GM12873 (cell line): ENCODE results near the gene CCSER2.

Experiments
- TF ChIP-seq, protein P1 (sequence below): IDR thresholded peaks from 2 replicates; pipeline ENCODE4 v1.5.1; 2012; ENCODE audit warnings: low read depth, mild to moderate bottlenecking, moderate library complexity, low read length, control low read depth; ENCODE audit not compliant: insufficient read depth; ENCODE audit errors: missing control alignments

The CCSER2 gene

DNA sequence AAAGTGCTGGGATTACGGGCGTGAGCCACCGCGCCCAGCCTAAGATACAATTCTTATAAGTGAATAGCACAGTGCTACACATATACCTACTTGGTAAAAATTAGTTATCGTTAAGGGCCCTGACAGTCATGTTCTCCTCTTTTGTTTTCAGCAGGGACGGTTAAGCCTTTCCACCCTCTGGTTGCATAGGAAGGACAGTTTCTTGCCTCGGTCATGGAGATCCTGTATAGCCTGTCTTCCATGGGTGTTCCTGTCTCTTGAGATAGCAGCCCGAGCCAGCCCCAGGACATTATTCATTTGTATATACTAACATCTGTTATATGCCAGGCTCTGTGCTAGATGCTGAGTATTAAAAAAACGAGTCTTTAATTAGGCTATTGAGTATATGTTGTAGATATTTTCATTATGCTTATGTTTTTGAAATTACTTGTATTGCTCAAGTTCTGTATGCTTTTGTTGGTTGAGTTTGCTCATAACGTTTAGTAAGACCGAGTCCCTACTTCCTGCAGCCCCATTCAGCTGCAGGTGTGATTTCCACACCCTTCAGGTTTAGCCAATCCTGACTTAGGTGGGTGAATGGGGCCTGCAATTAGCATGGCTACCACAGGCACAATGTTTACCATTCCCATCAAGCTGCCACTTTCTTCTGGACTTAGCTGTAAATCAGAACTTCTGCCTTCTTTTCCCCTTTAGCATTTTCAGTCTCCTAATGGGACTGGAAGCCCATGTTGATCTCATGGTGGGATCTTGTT, 24.8 kb downstream of the CCSER2 start:
- TF ChIP-seq, protein P1, sequence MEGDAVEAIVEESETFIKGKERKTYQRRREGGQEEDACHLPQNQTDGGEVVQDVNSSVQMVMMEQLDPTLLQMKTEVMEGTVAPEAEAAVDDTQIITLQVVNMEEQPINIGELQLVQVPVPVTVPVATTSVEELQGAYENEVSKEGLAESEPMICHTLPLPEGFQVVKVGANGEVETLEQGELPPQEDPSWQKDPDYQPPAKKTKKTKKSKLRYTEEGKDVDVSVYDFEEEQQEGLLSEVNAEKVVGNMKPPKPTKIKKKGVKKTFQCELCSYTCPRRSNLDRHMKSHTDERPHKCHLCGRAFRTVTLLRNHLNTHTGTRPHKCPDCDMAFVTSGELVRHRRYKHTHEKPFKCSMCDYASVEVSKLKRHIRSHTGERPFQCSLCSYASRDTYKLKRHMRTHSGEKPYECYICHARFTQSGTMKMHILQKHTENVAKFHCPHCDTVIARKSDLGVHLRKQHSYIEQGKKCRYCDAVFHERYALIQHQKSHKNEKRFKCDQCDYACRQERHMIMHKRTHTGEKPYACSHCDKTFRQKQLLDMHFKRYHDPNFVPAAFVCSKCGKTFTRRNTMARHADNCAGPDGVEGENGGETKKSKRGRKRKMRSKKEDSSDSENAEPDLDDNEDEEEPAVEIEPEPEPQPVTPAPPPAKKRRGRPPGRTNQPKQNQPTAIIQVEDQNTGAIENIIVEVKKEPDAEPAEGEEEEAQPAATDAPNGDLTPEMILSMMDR: no peak

GRCh38 chr10:84354623-84355022, 26.2 kb downstream of the CCSER2 start:
- TF ChIP-seq, protein P1: no peak

GRCh38 chr10:84355106-84355505, 26.7 kb downstream of the CCSER2 start:
- TF ChIP-seq, protein P1: no peak

DNA sequence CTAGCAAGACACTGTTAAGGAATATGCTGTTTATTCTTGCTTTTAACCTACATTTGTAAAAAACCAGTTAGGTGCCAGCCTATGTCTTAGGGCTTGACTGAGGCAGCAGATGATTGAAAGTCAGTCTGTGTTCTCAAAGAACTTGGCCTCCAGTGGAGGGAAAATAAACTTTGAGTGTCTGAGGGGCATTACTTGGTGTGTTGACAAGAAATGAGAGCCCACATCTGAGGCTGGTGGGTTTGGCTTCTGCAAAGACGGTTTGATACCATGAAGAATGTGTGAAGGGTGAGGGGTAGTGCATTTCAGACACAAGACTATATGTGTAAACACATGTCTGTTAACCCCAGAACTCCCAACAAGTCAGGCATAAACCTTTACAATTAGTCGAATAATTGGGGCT, 28.5 kb downstream of the CCSER2 start:
- TF ChIP-seq, protein P1: no peak

DNA sequence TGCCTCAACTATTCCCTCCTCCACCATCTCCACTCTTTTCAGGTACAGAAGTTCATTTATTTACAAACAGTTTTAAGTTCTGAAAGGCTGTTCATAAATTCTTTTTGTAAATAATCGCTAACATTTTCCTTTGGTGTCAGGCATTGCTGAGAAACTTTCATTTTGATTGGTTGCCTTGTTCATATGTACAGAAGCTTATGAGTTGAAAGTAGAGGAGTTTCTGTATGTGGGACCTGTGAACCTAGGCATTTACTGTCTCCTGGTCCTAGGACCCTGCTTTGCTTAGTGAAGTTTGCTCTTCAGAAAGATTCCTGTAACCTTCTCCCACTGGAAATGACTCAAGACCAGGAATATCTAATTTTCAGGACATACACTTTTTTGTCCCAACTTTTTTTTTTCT, 30.4 kb downstream of the CCSER2 start:
- TF ChIP-seq, protein P1: no peak

- TF ChIP-seq, protein P1: no peak
Observed at GRCh38 chr10:84360637-84361365, 32.4 kb downstream of the CCSER2 start.

GRCh38 chr10:84365335-84365881, 37.0 kb downstream of the CCSER2 start:
- TF ChIP-seq, protein P1: no peak
